Measurements from ENCODE around the gene AFTPH.

The AFTPH gene

GRCh38 chr2:64493788-64494187 lies 30.3 kb upstream of the AFTPH start:
- WGBS, 2 experiments: 96 to 97% methylated on average over 3 of the region's 4 CpGs
- Histone ChIP-seq H3K27ac (ENCODE audit: insufficient read depth, low read depth, low read length, poor library complexity, severe bottlenecking) (no peak overlapping the region), H3K9me3 (ENCODE audit: control insufficient read depth, low read length) (no peaks in the 10 kb centered on the region), H3K4me1 (ENCODE audit: control insufficient read depth, insufficient read depth, low read length) (no peaks in the 10 kb centered on the region), H3K27me3 (ENCODE audit: control insufficient read depth, insufficient read depth, low read length, poor library complexity, severe bottlenecking) (no peaks in the 10 kb centered on the region), H3K36me3 (ENCODE audit: control insufficient read depth, insufficient read depth, low read length) (no peaks in the 10 kb centered on the region), H3K4me3 (ENCODE audit: insufficient read depth, low read depth, low read length) (no peak overlapping the region)

GRCh38 chr2:64498438-64498837 lies 25.7 kb upstream of the AFTPH start:
- Histone ChIP-seq H3K4me1 (ENCODE audit: control insufficient read depth, insufficient read depth, low read length) (no peaks in the 10 kb centered on the region), H3K27me3 (ENCODE audit: control insufficient read depth, insufficient read depth, low read length, poor library complexity, severe bottlenecking) (no peaks in the 10 kb centered on the region), H3K36me3 (ENCODE audit: control insufficient read depth, insufficient read depth, low read length) (no peaks in the 10 kb centered on the region), H3K4me3 (ENCODE audit: insufficient read depth, low read depth, low read length) (no peak overlapping the region), H3K9me3 (ENCODE audit: control insufficient read depth, low read length) (no peaks in the 10 kb centered on the region), H3K27ac (ENCODE audit: insufficient read depth, low read depth, low read length, poor library complexity, severe bottlenecking) (no peak overlapping the region)
- WGBS, 2 experiments: 96 to 98% methylated on average over 1 of the region's 1 CpG

- 93 to 94% methylated on average over 5 of the region's 5 CpGs for WGBS, 2 experiments
Measured at GRCh38 chr2:64500549-64500948, 23.6 kb upstream of the AFTPH start.

GRCh38 chr2:64501946-64502345 lies 22.2 kb upstream of the AFTPH start:
- H3K4me1 ChIP-seq (ENCODE audit: control insufficient read depth, insufficient read depth, low read length): no peaks in the 10 kb centered on the region
- H3K4me3 ChIP-seq (ENCODE audit: insufficient read depth, low read depth, low read length): no peak overlapping the region
- H3K27me3 ChIP-seq (ENCODE audit: control insufficient read depth, insufficient read depth, low read length, poor library complexity, severe bottlenecking): no peaks in the 10 kb centered on the region
- no peaks in the 10 kb centered on the region for H3K36me3 ChIP-seq (ENCODE audit: control insufficient read depth, insufficient read depth, low read length)
- no peak overlapping the region for H3K27ac ChIP-seq (ENCODE audit: insufficient read depth, low read depth, low read length, poor library complexity, severe bottlenecking)
- H3K9me3 ChIP-seq (ENCODE audit: control insufficient read depth, low read length): no peaks in the 10 kb centered on the region
- WGBS, 2 experiments: 84 to 87% methylated on average over 1 of the region's 1 CpG

More at GRCh38 chr2:64500549-64500948, 23.6 kb upstream of the AFTPH start:
- H3K27ac ChIP-seq (ENCODE audit: insufficient read depth, low read depth, low read length, poor library complexity, severe bottlenecking): no peak overlapping the region
- H3K9me3 ChIP-seq (ENCODE audit: control insufficient read depth, low read length): no peaks in the 10 kb centered on the region
- no peaks in the 10 kb centered on the region for H3K4me1 ChIP-seq (ENCODE audit: control insufficient read depth, insufficient read depth, low read length)
- H3K27me3 ChIP-seq (ENCODE audit: control insufficient read depth, insufficient read depth, low read length, poor library complexity, severe bottlenecking): no peaks in the 10 kb centered on the region
- H3K4me3 ChIP-seq (ENCODE audit: insufficient read depth, low read depth, low read length): no peak overlapping the region
- H3K36me3 ChIP-seq (ENCODE audit: control insufficient read depth, insufficient read depth, low read length): no peaks in the 10 kb centered on the region

- no peak overlapping the region for H3K27ac ChIP-seq (ENCODE audit: insufficient read depth, low read depth, low read length, poor library complexity, severe bottlenecking)
- no peak overlapping the region for H3K4me3 ChIP-seq (ENCODE audit: insufficient read depth, low read depth, low read length)
- no peaks in the 10 kb centered on the region for H3K4me1 ChIP-seq (ENCODE audit: control insufficient read depth, insufficient read depth, low read length)
- H3K36me3 ChIP-seq (ENCODE audit: control insufficient read depth, insufficient read depth, low read length): no peaks in the 10 kb centered on the region
- no peaks in the 10 kb centered on the region for H3K27me3 ChIP-seq (ENCODE audit: control insufficient read depth, insufficient read depth, low read length, poor library complexity, severe bottlenecking)
- H3K9me3 ChIP-seq (ENCODE audit: control insufficient read depth, low read length): no peaks in the 10 kb centered on the region
- 93 to 96% methylated on average over 4 of the region's 4 CpGs for WGBS, 2 experiments
Measured at GRCh38 chr2:64502860-64503259, 21.3 kb upstream of the AFTPH start.

GRCh38 chr2:64504774-64505720 lies 19.1 kb upstream of the AFTPH start:
- H3K9me3 ChIP-seq (ENCODE audit: control insufficient read depth, low read length): no peaks in the 10 kb centered on the region
- H3K4me3 ChIP-seq (ENCODE audit: insufficient read depth, low read depth, low read length): no peak overlapping the region
- no peaks in the 10 kb centered on the region for H3K27me3 ChIP-seq (ENCODE audit: control insufficient read depth, insufficient read depth, low read length, poor library complexity, severe bottlenecking)
- WGBS, 2 experiments: 86% methylated on average over 16 of the region's 16 CpGs
- H3K27ac ChIP-seq (ENCODE audit: insufficient read depth, low read depth, low read length, poor library complexity, severe bottlenecking): no peak overlapping the region
- no peaks in the 10 kb centered on the region for H3K36me3 ChIP-seq (ENCODE audit: control insufficient read depth, insufficient read depth, low read length)
- no peaks in the 10 kb centered on the region for H3K4me1 ChIP-seq (ENCODE audit: control insufficient read depth, insufficient read depth, low read length)

- no peak overlapping the region for H3K27ac ChIP-seq (ENCODE audit: insufficient read depth, low read depth, low read length, poor library complexity, severe bottlenecking)
- no peaks in the 10 kb centered on the region for H3K4me1 ChIP-seq (ENCODE audit: control insufficient read depth, insufficient read depth, low read length)
- no peaks in the 10 kb centered on the region for H3K36me3 ChIP-seq (ENCODE audit: control insufficient read depth, insufficient read depth, low read length)
- H3K27me3 ChIP-seq (ENCODE audit: control insufficient read depth, insufficient read depth, low read length, poor library complexity, severe bottlenecking): no peaks in the 10 kb centered on the region
- WGBS, 2 experiments: 92 to 97% methylated on average over 2 of the region's 2 CpGs
- no peaks in the 10 kb centered on the region for H3K9me3 ChIP-seq (ENCODE audit: control insufficient read depth, low read length)
- H3K4me3 ChIP-seq (ENCODE audit: insufficient read depth, low read depth, low read length): no peak overlapping the region
Measured at GRCh38 chr2:64506686-64507085, 17.4 kb upstream of the AFTPH start.

GRCh38 chr2:64514008-64514407 lies 10.1 kb upstream of the AFTPH start:
- Histone ChIP-seq H3K27me3 (ENCODE audit: control insufficient read depth, insufficient read depth, low read length, poor library complexity, severe bottlenecking) (no peaks in the 10 kb centered on the region), H3K9me3 (ENCODE audit: control insufficient read depth, low read length) (no peaks in the 10 kb centered on the region), H3K36me3 (ENCODE audit: control insufficient read depth, insufficient read depth, low read length) (no peaks in the 10 kb centered on the region), H3K4me3 (ENCODE audit: insufficient read depth, low read depth, low read length) (no peak overlapping the region), H3K27ac (ENCODE audit: insufficient read depth, low read depth, low read length, poor library complexity, severe bottlenecking) (no peak overlapping the region), H3K4me1 (ENCODE audit: control insufficient read depth, insufficient read depth, low read length) (no peaks in the 10 kb centered on the region)
- 82 to 85% methylated on average over 1 of the region's 1 CpG for WGBS, 2 experiments

GRCh38 chr2:64515086-64515485 lies 9.0 kb upstream of the AFTPH start:
- no peaks in the 10 kb centered on the region for H3K9me3 ChIP-seq (ENCODE audit: control insufficient read depth, low read length)
- no peaks in the 10 kb centered on the region for H3K36me3 ChIP-seq (ENCODE audit: control insufficient read depth, insufficient read depth, low read length)
- H3K27ac ChIP-seq (ENCODE audit: insufficient read depth, low read depth, low read length, poor library complexity, severe bottlenecking): no peak overlapping the region
- H3K4me3 ChIP-seq (ENCODE audit: insufficient read depth, low read depth, low read length): no peak overlapping the region
- H3K27me3 ChIP-seq (ENCODE audit: control insufficient read depth, insufficient read depth, low read length, poor library complexity, severe bottlenecking): no peaks in the 10 kb centered on the region
- WGBS, 2 experiments: 79 to 88% methylated on average over 3 of the region's 3 CpGs
- H3K4me1 ChIP-seq (ENCODE audit: control insufficient read depth, insufficient read depth, low read length): no peaks in the 10 kb centered on the region

GRCh38 chr2:64516651-64517510 lies 7.2 kb upstream of the AFTPH start:
- peaks cover under 1% of the 10 kb centered on the region for H3K27me3 ChIP-seq (ENCODE audit: control insufficient read depth, insufficient read depth, low read length, poor library complexity, severe bottlenecking)
- 90 to 95% methylated on average over 7 of the region's 7 CpGs for WGBS, 2 experiments
- H3K36me3 ChIP-seq (ENCODE audit: control insufficient read depth, insufficient read depth, low read length): no peaks in the 10 kb centered on the region
- H3K27ac ChIP-seq (ENCODE audit: insufficient read depth, low read depth, low read length, poor library complexity, severe bottlenecking): no peak overlapping the region
- H3K4me3 ChIP-seq (ENCODE audit: insufficient read depth, low read depth, low read length): no peak overlapping the region
- no peaks in the 10 kb centered on the region for H3K9me3 ChIP-seq (ENCODE audit: control insufficient read depth, low read length)
- no peaks in the 10 kb centered on the region for H3K4me1 ChIP-seq (ENCODE audit: control insufficient read depth, insufficient read depth, low read length)

Measured in ectodermal cell (in vitro differentiated cells).